Keratinocyte (primary cell): Measurements from ENCODE around the gene RXRA. TPM values are rescaled to one million over a fixed set of nuclear protein-coding genes. Genes with fewer than 3 reads are reported as not detected.

ENCODE experiments used
- DNase-seq: peaks from one replicate; pipeline ENCODE4 v3.0.0-alpha.2; 2011; ENCODE audit warnings: low read depth, missing footprints, low spot score
- FAIRE-seq: peaks from 2 replicates; lab custom pipeline; 2011; peaks lifted over from hg19 to GRCh38; lab: Jason Lieb, UNC
- H2AFZ ChIP-seq: 2 replicates; pipeline ENCODE4 v1.6.0; 2012; ENCODE audit warnings: low read length, control low read depth, inconsistent platforms; ENCODE audit not compliant: control insufficient read depth
- H3K27ac ChIP-seq: 2 replicates; pipeline ENCODE4 v1.5.1; 2011; ENCODE audit warnings: low read length; ENCODE audit not compliant: control insufficient read depth, insufficient read depth
- H3K27me3 ChIP-seq: 3 replicates; pipeline ENCODE4 v1.6.0; 2011; ENCODE audit warnings: low read length; ENCODE audit not compliant: control insufficient read depth, insufficient read depth; ENCODE audit errors: extremely low read depth
- H3K36me3 ChIP-seq, 2 experiments: 2 replicates in 1 of 2; 3 replicates in 1 of 2; pipeline ENCODE4 v1.5.1; 2011; ENCODE audit warnings: low read length in 2 of 2, mild to moderate bottlenecking in 1 of 2; ENCODE audit not compliant: control insufficient read depth in 2 of 2, insufficient read depth in 2 of 2; ENCODE audit errors: extremely low read depth in 1 of 2
- H3K4me1 ChIP-seq: 3 replicates; pipeline ENCODE4 v1.5.1; 2011; ENCODE audit warnings: low read length; ENCODE audit not compliant: control insufficient read depth, insufficient read depth; ENCODE audit errors: extremely low read depth
- H3K4me2 ChIP-seq: 3 replicates; pipeline ENCODE4 v1.6.0; 2011; ENCODE audit warnings: low read depth, low read length; ENCODE audit not compliant: control insufficient read depth, insufficient read depth; ENCODE audit errors: extremely low read depth
- H3K4me3 ChIP-seq, 3 experiments: fragments of 200-600 bp in 1 of 3; sonication (generic) in 1 of 3; 2 replicates in 2 of 3; 3 replicates in 1 of 3; pipeline ENCODE4 v1.5.1; 2011 to 2016; ENCODE audit warnings: low read length in 3 of 3, mild to moderate bottlenecking in 3 of 3, control low read depth in 2 of 3, inconsistent platforms in 1 of 3, low read depth in 1 of 3, mixed read lengths in 1 of 3, mixed run types in 1 of 3, moderate library complexity in 1 of 3; ENCODE audit not compliant: control insufficient read depth in 2 of 3, insufficient read depth in 2 of 3; ENCODE audit errors: extremely low read depth in 1 of 3
- H3K79me2 ChIP-seq: 2 replicates; pipeline ENCODE4 v1.6.0; 2012; ENCODE audit warnings: low read length; ENCODE audit not compliant: control insufficient read depth, insufficient read depth
- H3K9ac ChIP-seq: 3 replicates; pipeline ENCODE4 v1.6.0; 2011; ENCODE audit warnings: low read length; ENCODE audit not compliant: control insufficient read depth, insufficient read depth; ENCODE audit errors: extremely low read depth
- H3K9me1 ChIP-seq: 3 replicates; pipeline ENCODE4 v1.6.0; 2011; ENCODE audit warnings: low read length; ENCODE audit not compliant: control insufficient read depth, insufficient read depth; ENCODE audit errors: extremely low read depth
- H3K9me3 ChIP-seq: 2 replicates; pipeline ENCODE4 v1.5.1; 2012; ENCODE audit warnings: low read depth, low read length; ENCODE audit not compliant: control insufficient read depth
- H4K20me1 ChIP-seq: 3 replicates; pipeline ENCODE4 v1.6.0; 2011; ENCODE audit warnings: low read length; ENCODE audit not compliant: control insufficient read depth, insufficient read depth; ENCODE audit errors: extremely low read depth
- CTCF ChIP-seq, 3 experiments: IDR thresholded peaks in 1 of 3; conservative IDR thresholded peaks in 1 of 3; optimal IDR thresholded peaks in 1 of 3; 2 replicates in 2 of 3; 3 replicates in 1 of 3; pipeline versions ENCODE3 to v1.5.1; 2011; ENCODE audit warnings: low read length in 3 of 3, mild to moderate bottlenecking in 3 of 3, moderate library complexity in 2 of 3, control low read depth in 1 of 3, inconsistent platforms in 1 of 3; ENCODE audit not compliant: insufficient read depth in 2 of 3; ENCODE audit errors: extremely low read depth in 1 of 3
- EZH2 ChIP-seq: IDR thresholded peaks from one replicate; pipeline ENCODE4 v1.6.1; 2012; ENCODE audit warnings: inconsistent platforms, mild to moderate bottlenecking, low read length, moderate library complexity
- dilution Hi-C: fragments of 300-500 bp; cut with MboI; formaldehyde crosslinking; loops from one replicate; pipeline ENCODE4 v1.7.0; 2020; ENCODE audit warnings: low sequenced_read_pairs; ENCODE audit not compliant: extremely low pct_ligation_motif_present
- polyA plus RNA-seq, 5 experiments: library from polyadenylated mRNA; depleted of rRNA in 3 of 5; stranded (reverse) in 3 of 5; stranded (forward) in 1 of 5; unstranded in 1 of 5; fragments of >200 nt; gene quantifications; 1 replicate in 1 of 5; 2 replicates in 3 of 5; 3 replicates in 1 of 5; pipeline versions ENCODE4 v1.2.1 to v1.2.3, GENCODE V29; 2011 to 2012; ENCODE audit warnings: missing spikeins in 2 of 5, low read depth in 1 of 5, low replicate concordance in 1 of 5

Gene RXRA
- polyA plus RNA-seq, 1 donor (not counting 4 experiments of a cell fraction or from before 2014, with no cell fraction given): 9.7 TPM

DNA sequence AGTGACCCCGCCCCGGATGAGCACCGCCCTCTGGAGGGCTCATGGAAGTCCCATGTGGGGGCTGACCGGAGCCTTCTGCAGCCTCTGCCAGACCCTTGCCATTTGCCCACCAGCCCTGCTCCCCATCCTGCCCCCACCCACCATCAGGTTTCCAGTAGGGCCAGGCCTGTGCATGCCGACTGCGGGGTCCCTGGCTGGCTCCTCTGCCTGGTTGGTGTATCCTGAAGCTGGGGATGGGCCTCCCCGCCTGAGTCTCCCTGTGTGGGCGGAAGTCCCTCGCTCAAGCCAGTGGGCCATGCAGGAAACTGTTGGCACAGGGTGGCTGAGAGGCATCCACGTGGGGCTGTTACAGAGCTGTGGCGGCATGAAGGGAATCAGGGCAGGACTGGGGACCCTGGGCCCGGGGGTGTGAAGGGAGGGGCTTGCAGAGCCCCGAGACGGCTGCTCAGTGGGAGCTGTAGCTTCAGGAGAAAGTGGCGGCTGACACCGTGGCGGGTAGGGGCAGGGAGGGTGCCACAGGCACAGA is 88.7 kb downstream of the RXRA start:
- Histone ChIP-seq H3K36me3 (peaks cover 10 to 11% of the 10 kb centered on the region in 2 experiments), H3K4me2 (no peak overlapping the region), H3K4me3 (no peak overlapping the region), H3K27ac (no peak overlapping the region), H3K27me3 (no peaks in the 10 kb centered on the region), H3K9ac (no peak overlapping the region), H3K4me1 (peaks cover 30% of the 10 kb centered on the region), H3K79me2 (no peaks in the 10 kb centered on the region), H3K9me1 (peaks cover 3% of the 10 kb centered on the region), H4K20me1 (peaks cover 5% of the 10 kb centered on the region), H3K9me3 (no peaks in the 10 kb centered on the region), H2AFZ (no peak overlapping the region)
- no peak for FAIRE-seq
- dilution Hi-C loops: no loop called here
- DNase-seq: no peak
- TF ChIP-seq CTCF (optimal IDR thresholded peaks at IDR 0.05 in 1 of 3, IDR thresholded peaks at IDR 0.05 in 1 of 3, conservative IDR thresholded peaks at IDR 0.05 in 1 of 3; ENCODE audit: extremely low read depth in 1 of 3, insufficient read depth in 2 of 3, low read length in 3 of 3): no peak
- TF ChIP-seq EZH2: no peak

DNA sequence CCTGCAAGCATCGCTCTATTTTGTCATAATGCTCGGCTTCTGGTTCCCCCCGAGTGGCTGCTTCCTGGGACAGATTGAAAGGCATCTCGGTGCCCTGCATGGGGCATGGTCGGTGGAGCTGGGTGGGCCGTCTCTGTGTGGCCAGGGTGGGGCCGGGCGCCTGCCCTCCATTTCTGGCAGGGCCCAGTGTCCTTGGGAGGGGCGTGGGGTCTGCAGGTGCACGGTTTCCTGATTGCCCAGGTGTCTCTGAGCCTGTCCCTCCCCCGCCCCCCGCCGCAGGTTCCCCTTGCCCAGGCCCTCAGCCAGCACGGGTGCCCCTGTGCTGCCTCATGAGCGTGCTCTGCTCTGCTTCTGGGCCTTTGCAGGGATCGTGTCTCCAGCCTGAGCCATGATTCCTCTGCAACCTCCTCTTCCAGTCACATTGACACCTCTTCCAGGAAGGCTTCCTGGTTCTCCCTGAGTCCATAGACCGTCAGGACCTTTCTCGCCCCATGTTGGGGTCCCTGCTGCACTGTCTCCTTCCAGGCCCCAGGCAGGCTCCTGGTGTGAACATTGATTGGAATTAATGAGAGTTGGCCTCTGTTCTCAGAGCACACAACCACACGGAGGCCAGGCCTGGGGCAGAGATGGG is 90.2 kb downstream of the RXRA start:
- Histone ChIP-seq H3K4me1 (peaks cover 28% of the 10 kb centered on the region), H3K9me3 (no peaks in the 10 kb centered on the region), H3K79me2 (no peaks in the 10 kb centered on the region), H3K36me3 (peaks cover 10 to 16% of the 10 kb centered on the region in 2 experiments), H3K27me3 (no peaks in the 10 kb centered on the region), H3K4me3 (no peak overlapping the region), H3K27ac (no peak overlapping the region), H3K9me1 (peaks cover 3% of the 10 kb centered on the region), H3K9ac (no peak overlapping the region), H2AFZ (no peak overlapping the region), H4K20me1 (peaks cover 5% of the 10 kb centered on the region), H3K4me2 (no peak overlapping the region)
- dilution Hi-C loops: no loop called here
- no peak for FAIRE-seq
- DNase-seq: no peak
- TF ChIP-seq EZH2: no peak
- no peak for TF ChIP-seq CTCF (optimal IDR thresholded peaks at IDR 0.05 in 1 of 3, IDR thresholded peaks at IDR 0.05 in 1 of 3, conservative IDR thresholded peaks at IDR 0.05 in 1 of 3; ENCODE audit: extremely low read depth in 1 of 3, insufficient read depth in 2 of 3, low read length in 3 of 3)
